Ectodermal cell (in vitro differentiated cells): ENCODE results near the gene CKAP4.
"Not testable (repeated sequence)": the region's sequence is repeated elsewhere in the genome, so short reads cannot be mapped to it uniquely, and the experiment has no call there.

Experiments used
- H3K27ac ChIP-seq: 2 replicates; pipeline ENCODE4 v1.7.0; 2013; ENCODE audit warnings: mild to moderate bottlenecking, low read depth, low read length; ENCODE audit not compliant: insufficient read depth, poor library complexity, severe bottlenecking
- H3K27me3 ChIP-seq: 2 replicates; pipeline ENCODE4 v1.7.0; 2013; ENCODE audit warnings: mild to moderate bottlenecking, low read length; ENCODE audit not compliant: insufficient read depth, control insufficient read depth, poor library complexity, severe bottlenecking
- H3K36me3 ChIP-seq: one replicate; pipeline ENCODE4 v1.7.0; 2013; ENCODE audit warnings: low read length; ENCODE audit not compliant: control insufficient read depth, insufficient read depth
- H3K4me1 ChIP-seq: one replicate; pipeline ENCODE4 v1.7.0; 2013; ENCODE audit warnings: low read length; ENCODE audit not compliant: control insufficient read depth, insufficient read depth
- H3K4me3 ChIP-seq: 2 replicates; pipeline ENCODE4 v1.7.0; 2013; ENCODE audit warnings: low read depth, low read length, control low read depth; ENCODE audit not compliant: insufficient read depth
- H3K9me3 ChIP-seq: 2 replicates; pipeline ENCODE4 v1.7.0; 2013; ENCODE audit warnings: mild to moderate bottlenecking, low read length, moderate library complexity; ENCODE audit not compliant: control insufficient read depth
- WGBS, 2 experiments: methylation state at CpG; one replicate each; pipeline ENCODE4 v1.1.7; 2013; ENCODE audit warnings: missing lambda C conversion rate in 2 of 2; 5-methylcytosine and 5-hydroxymethylcytosine counted together

Gene CKAP4

GRCh38 chr12:106287364-106287763, 39.5 kb upstream of the CKAP4 start:
- H3K4me3 ChIP-seq: no peak overlapping the region
- H3K27ac ChIP-seq: no peak overlapping the region
- H3K36me3 ChIP-seq: no peaks in the 10 kb centered on the region
- no peaks in the 10 kb centered on the region for H3K4me1 ChIP-seq
- H3K9me3 ChIP-seq: no peaks in the 10 kb centered on the region
- H3K27me3 ChIP-seq: no peaks in the 10 kb centered on the region
- WGBS, 2 experiments: 89% methylated on average over 1 of the region's 1 CpG; no CpG with 5 or more reads in 1 of the 2 experiments

- H3K36me3 ChIP-seq, H3K4me1 ChIP-seq, H3K4me3 ChIP-seq, H3K27me3 ChIP-seq, H3K9me3 ChIP-seq, H3K27ac ChIP-seq: not testable (repeated sequence)
- 94% methylated on average over 14 of the region's 14 CpGs for WGBS, 2 experiments
Measured at GRCh38 chr12:106286576-106287162, 38.8 kb upstream of the CKAP4 start.

DNA sequence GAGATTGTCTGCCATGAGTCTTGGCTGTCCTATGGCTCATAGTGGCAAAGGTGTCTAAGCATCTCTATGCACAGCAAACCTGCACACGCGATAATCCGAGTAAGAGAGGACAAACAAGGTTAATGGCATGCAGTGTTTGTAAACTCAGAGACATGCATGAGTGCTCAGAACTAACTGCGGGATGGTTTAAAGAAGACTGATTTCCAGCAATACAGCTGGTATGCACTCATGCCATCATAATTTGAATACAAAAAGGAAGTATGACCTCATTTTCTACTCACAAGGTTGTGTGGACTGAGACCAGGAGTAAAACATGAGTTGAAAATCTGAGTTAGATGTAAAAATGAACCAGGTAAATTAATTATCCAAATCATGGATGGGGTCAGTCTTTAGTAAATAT, 38.2 kb upstream of the CKAP4 start:
- no peak overlapping the region for H3K27ac ChIP-seq
- 95% methylated on average over 4 of the region's 4 CpGs for WGBS, 2 experiments

DNA sequence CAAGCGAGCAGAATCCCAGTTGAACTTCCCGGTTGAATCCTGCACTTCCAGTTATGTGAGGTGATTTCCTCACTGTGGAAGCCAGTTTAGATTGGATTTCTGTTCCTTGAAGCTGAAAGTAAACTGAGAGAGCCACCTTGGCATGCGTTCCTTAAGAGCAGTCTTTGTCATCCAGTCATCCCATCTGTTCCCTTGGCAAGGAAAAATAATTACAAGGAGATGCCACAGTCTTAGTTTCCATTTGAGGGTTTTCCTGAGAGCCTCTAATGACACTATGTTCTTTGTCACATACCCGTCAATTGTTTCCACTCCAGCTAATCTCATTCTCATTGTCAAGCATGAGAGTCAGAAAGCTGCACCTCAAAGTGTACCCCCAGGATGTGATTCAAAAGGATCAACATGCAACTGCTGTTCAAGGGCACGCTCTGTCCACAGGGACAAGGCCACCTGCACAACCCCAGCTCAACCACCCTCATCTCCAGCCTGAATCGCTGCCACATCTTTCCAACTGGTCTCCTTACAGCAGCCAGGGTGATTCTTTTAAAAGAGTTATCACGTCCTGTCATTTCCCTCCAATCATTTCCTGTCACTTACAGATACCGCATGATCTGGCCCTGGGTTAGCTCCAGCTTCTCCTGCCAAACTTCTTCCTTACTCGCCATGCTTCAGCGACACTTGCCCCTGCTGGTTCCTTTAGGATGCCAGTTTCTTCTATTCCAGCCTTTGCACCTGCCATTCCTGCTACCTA, 36.7 kb upstream of the CKAP4 start:
- WGBS, 2 experiments: 87 to 90% methylated on average over 10 of the region's 10 CpGs
- Histone ChIP-seq H3K27ac (no peak overlapping the region), H3K4me1 (no peaks in the 10 kb centered on the region)

More for the DNA sequence above, 38.2 kb upstream of the CKAP4 start:
- Histone ChIP-seq H3K4me1 (no peaks in the 10 kb centered on the region), H3K36me3 (no peaks in the 10 kb centered on the region), H3K27me3 (no peaks in the 10 kb centered on the region), H3K4me3 (no peak overlapping the region), H3K9me3 (no peaks in the 10 kb centered on the region)

DNA sequence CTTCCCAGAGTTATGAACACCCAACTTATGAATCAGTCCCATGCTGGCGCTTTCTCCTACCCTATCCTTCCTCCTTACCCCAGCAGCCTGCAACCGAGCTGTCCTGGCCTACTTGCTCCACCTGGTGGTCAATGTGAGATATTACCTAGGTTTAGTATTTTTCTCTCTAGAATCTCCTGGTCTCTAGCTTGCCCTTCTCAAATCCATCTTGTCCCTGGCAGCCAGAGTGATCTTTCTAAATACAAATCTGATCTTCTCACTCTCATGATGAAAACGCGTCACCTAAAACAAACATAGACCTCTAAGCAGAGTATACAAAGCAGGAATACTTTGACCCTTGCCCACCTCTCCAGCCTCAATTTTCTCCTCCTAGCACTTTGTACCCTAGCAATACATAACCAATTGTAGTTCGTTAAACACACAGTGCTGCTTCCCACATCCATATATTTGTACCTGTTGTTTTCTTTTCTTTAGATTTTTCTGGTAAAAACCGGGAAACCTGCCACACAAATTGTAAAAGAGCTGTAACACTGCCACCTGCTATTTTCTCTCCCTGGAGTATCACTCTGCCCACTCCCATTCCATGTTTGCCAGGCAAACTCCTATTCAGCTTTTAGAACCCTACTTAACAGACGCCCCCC, 34.8 kb upstream of the CKAP4 start:
- Histone ChIP-seq H3K4me3 (no peak overlapping the region), H3K36me3 (no peaks in the 10 kb centered on the region), H3K4me1 (no peaks in the 10 kb centered on the region), H3K9me3 (no peaks in the 10 kb centered on the region), H3K27ac (no peak overlapping the region), H3K27me3 (no peaks in the 10 kb centered on the region)
- 36 to 37% methylated on average over 7 of the region's 7 CpGs for WGBS, 2 experiments

More for the DNA sequence above, 36.7 kb upstream of the CKAP4 start:
- no peaks in the 10 kb centered on the region for H3K9me3 ChIP-seq
- H3K36me3 ChIP-seq: no peaks in the 10 kb centered on the region
- H3K4me3 ChIP-seq: no peak overlapping the region
- H3K27me3 ChIP-seq: no peaks in the 10 kb centered on the region

DNA sequence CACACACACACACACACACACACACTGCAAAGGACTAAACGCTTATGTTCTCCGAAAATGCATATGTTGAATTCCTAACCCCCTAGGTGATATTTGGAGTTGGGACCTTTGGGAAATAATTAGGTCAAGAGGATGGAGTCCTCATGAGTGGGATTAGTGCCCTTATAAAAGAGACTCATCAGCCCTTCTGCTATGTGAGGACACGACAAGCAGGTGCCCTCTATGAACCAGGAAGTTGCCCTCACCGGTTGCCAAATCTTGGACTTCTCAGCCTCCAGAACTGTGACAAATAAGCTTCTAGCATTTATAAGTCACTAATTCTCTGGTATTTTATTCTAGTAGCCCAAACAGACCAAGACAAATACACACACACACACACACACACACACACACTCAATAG, 34.0 kb upstream of the CKAP4 start:
- H3K36me3 ChIP-seq: no peaks in the 10 kb centered on the region
- no peaks in the 10 kb centered on the region for H3K27me3 ChIP-seq
- H3K9me3 ChIP-seq: no peaks in the 10 kb centered on the region
- H3K27ac ChIP-seq: no peak overlapping the region
- 87 to 93% methylated on average over 3 to 4 of the region's 4 CpGs for WGBS, 2 experiments
- H3K4me1 ChIP-seq: no peaks in the 10 kb centered on the region
- no peak overlapping the region for H3K4me3 ChIP-seq

- H3K27ac ChIP-seq: no peak overlapping the region
- 64 to 84% methylated on average over 2 of the region's 3 CpGs for WGBS, 2 experiments
Measured at GRCh38 chr12:106281056-106281782, 33.4 kb upstream of the CKAP4 start.

GRCh38 chr12:106280106-106280505, 32.3 kb upstream of the CKAP4 start:
- no peak overlapping the region for H3K4me3 ChIP-seq
- no peak overlapping the region for H3K27ac ChIP-seq
- H3K27me3 ChIP-seq: no peaks in the 10 kb centered on the region
- H3K4me1 ChIP-seq: no peaks in the 10 kb centered on the region
- 85 to 91% methylated on average over 3 to 4 of the region's 4 CpGs for WGBS, 2 experiments
- no peaks in the 10 kb centered on the region for H3K9me3 ChIP-seq
- no peaks in the 10 kb centered on the region for H3K36me3 ChIP-seq

More at GRCh38 chr12:106281056-106281782, 33.4 kb upstream of the CKAP4 start:
- Histone ChIP-seq H3K4me3 (no peak overlapping the region), H3K36me3 (no peaks in the 10 kb centered on the region), H3K27me3 (no peaks in the 10 kb centered on the region), H3K4me1 (no peaks in the 10 kb centered on the region), H3K9me3 (no peaks in the 10 kb centered on the region)

GRCh38 chr12:106276032-106276740, 28.4 kb upstream of the CKAP4 start:
- Histone ChIP-seq H3K27ac (no peak overlapping the region), H3K4me1 (no peaks in the 10 kb centered on the region), H3K9me3 (no peaks in the 10 kb centered on the region), H3K27me3 (no peaks in the 10 kb centered on the region), H3K4me3 (no peak overlapping the region), H3K36me3 (no peaks in the 10 kb centered on the region)
- 96% methylated on average over 4 of the region's 4 CpGs for WGBS, 2 experiments
